Fibroblast of skin of abdomen (primary cell): Measurements from ENCODE around the gene RASSF7.

Experiments used
- DNase-seq: peaks from one replicate; pipeline ENCODE4 v3.0.0-alpha.2; 2013

The RASSF7 gene

GRCh38 chr11:551596-551995 lies 9.2 kb upstream of the RASSF7 start:
- no peak for DNase-seq

- no peak for DNase-seq
Measured at GRCh38 chr11:553083-553987, 7.4 kb upstream of the RASSF7 start.

DNA sequence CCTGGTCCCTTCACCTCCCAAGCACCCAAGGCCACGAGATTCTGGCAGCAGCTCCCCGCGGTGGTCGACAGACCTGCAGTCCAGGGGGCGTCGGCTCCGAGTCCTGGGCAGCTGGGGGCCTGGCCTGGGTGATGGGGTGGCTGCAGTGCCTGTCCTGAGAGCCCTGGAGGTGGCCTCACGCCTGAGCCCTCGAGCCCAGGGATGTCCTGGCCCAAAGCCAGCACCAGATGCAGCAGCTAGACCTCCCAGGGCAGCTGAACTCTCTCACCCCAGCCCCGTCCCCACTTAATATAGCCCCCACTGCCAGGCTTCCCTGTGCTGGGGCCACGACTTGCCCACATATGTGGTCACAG lies 6.8 kb upstream of the RASSF7 start:
- DNase-seq, result no peak

GRCh38 chr11:554428-555226 lies 6.1 kb upstream of the RASSF7 start:
- DNase-seq, result peak; percentile 26

GRCh38 chr11:555227-555779 lies 5.5 kb upstream of the RASSF7 start:
- DNase-seq, result no peak

- no peak for DNase-seq
Measured at GRCh38 chr11:555780-556661, 4.7 kb upstream of the RASSF7 start.

DNA sequence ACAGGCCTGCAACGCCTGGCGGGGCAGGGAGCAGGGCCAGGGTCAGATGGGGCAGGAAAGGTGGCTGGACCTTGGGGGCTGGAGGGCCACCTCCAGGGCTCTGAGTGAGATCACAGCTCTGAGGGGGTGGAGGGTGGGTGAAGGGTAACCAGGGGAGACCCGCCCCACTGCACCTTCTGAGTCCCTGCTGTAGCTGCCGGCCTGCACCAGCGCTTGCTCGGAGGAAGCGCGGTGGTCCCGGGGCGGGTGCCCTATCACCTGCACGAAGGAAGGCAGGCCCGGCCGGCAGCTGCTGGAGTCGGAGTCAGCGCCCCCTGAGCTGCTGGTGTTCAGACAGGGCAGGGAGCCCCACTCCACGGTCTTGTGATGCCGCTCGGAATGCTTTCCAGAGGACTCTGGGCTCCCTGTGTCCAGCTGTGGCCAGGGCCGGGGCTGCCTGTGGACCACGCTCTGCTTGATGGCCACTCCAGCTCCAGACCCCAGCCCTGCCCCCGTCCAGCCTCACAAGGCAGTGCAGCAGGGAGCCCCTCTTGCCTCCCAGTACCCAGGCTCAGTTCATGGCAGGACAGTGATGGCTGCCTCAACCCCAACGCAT lies 4.0 kb upstream of the RASSF7 start:
- DNase-seq, result no peak

- no peak for DNase-seq
Measured at GRCh38 chr11:557328-558132, 3.2 kb upstream of the RASSF7 start.

DNA sequence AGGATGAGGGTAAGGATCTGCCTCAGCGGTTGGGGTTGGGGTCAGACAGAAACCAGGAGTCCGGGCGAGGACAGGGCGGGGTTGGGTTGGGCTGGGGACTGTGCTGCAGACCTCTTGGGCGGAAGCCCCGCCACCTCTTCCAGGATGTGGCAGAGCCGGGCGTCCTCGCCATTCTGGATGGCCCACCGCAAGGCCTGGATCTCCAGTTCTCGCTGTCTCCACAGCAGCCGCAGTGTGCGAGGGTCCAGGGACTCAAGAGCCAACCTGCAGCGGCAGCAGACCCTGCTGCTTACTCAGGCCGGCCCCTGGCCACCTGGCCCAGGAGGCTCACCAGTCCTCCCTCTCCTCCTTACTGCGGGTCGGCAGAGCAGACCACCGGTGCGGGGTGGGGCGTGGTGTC lies 2.3 kb upstream of the RASSF7 start:
- DNase-seq, result no peak

DNA sequence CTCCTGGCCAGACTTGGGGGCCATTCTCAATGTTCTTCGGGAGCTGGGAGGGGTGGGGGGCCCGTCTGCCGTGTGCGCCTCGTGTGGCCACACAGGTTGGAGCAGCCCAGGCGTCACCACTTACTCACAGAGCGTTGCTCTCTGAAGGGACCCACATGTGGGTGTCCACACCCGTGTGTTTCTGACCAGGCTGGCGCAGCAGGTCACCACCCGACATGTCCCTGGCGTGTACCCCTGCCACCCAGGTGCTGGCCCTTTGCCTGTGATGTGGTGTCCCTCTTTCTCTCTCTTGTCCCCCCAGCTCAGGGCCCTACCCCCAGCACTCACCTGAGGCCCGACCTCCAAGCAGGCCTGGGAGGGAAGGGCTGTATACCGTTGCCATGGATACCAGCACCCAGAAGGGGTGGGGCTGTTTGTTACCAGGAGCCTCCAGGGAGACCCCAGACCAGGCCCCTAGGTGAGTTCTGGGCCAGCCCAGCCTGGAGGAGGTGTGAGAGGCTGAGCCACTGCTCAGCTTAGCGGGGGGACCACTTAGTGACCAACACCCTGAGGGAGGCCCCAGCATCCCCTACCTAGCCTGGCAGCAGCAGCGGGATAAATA lies 1.6 kb upstream of the RASSF7 start:
- DNase-seq, result no peak

GRCh38 chr11:559712-560304 lies 962 bp upstream of the RASSF7 start:
- no peak for DNase-seq

- DNase-seq, result no peak
Measured at GRCh38 chr11:561148-562003, 606 bp downstream of the RASSF7 start.

DNA sequence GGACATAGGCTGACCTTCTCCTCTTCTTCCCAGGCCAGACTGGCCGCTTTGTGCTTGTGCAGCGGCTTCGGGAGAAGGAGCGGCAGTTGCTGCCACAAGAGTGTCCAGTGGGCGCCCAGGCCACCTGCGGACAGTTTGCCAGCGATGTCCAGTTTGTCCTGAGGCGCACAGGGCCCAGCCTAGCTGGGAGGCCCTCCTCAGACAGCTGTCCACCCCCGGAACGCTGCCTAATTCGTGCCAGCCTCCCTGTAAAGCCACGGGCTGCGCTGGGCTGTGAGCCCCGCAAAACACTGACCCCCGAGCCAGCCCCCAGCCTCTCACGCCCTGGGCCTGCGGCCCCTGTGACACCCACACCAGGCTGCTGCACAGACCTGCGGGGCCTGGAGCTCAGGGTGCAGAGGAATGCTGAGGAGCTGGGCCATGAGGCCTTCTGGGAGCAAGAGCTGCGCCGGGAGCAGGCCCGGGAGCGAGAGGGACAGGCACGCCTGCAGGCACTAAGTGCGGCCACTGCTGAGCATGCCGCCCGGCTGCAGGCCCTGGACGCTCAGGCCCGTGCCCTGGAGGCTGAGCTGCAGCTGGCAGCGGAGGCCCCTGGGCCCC lies 1.4 kb downstream of the RASSF7 start:
- no peak for DNase-seq

GRCh38 chr11:563066-563811 lies 2.5 kb downstream of the RASSF7 start:
- no peak for DNase-seq

DNA sequence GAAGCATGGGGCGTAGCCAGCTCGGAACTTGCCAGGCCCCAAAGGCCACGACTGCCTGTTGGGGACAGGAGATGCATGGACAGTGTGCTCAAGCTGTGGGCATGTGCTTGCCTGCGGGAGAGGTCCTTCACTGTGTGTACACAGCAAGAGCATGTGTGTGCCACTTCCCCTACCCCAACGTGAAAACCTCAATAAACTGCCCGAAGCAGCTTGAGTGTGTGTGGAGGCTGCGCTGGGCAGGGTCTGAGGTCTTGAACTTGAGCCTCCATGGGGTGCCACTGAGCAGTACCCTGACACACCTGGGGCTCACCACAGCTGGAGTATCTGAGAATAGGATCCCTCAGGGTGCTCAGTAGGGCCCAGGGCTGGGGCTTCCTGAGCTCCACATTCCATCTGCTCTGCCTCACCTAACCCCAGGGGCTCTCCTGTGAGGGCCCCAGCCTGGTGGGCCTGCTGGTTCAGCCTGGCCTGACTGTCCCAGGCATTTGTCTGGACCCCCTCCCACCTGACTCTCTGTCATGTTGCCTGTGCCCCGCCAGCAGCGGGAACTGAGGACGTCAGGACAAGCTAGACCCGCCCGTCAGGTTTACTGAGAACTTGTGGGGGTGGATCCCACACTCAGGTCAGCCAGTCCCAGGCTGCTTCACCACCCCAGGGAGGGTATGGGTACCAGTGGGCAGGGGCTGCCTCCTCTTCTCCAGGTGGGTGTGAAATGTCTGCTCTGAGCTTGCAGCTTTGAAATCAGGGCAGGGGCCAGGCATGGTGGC lies 3.2 kb downstream of the RASSF7 start:
- no peak for DNase-seq

DNA sequence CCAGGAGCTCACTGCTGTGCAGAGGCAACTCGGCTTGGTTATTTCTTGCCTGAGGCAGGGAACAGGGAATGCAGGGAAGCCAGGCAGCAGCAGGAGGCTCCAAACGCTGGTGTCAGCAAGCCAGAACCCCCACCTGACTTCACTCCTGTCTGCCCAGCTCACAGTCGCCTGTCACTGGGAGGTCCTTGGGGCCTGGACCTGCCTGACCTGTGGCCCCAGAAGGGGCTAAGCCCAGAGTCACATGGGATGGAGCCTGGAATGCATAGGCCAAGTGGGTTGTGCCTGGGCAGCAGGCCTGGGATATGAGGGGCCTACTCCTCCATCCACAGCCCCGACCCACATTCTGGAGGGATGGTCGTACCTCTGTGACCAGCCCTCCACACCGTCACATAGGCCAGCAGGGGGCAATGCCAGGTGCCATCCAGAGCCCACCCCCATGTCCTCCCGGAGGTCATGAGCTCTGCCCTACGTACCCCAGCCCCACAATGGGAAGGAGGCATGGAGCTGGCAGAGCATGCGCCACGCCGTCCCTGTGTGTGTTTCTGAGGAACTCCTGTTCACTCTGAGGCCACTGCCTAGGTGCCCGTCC lies 5.2 kb downstream of the RASSF7 start:
- no peak for DNase-seq
